K562 (cell line): ENCODE measurements around the gene ZDHHC5. TPM values are rescaled to one million over a fixed set of nuclear protein-coding genes. Genes with fewer than 3 reads are reported as not detected.

Source experiments
- ATF1 ChIP-seq, 2 experiments: fragments of 450-650 bp in 1 of 2; IDR thresholded peaks; 2 replicates each; pipeline ENCODE4 v1.6.1; 2016; ENCODE audit warnings: missing compliant biosample characterization in 1 of 2, missing genetic modification characterization in 1 of 2
- BRD4 ChIP-seq: fragments of 200-600 bp; sonication (generic); IDR thresholded peaks from 2 replicates; pipeline ENCODE4 v1.6.1; 2017; ENCODE audit warnings: inconsistent platforms
- BRF2 ChIP-seq: IDR thresholded peaks from 3 replicates; pipeline ENCODE4 v1.6.1; 2011; ENCODE audit warnings: borderline replicate concordance, mild to moderate bottlenecking; ENCODE audit not compliant: insufficient read length, insufficient read depth
- CBX5 ChIP-seq: IDR thresholded peaks from 2 replicates; pipeline ENCODE4 v1.6.1; 2014; ENCODE audit warnings: low read depth, borderline replicate concordance
- CREB5 ChIP-seq: fragments of 250-450 bp; sonication (Bioruptor Pico); IDR thresholded peaks from 2 replicates; pipeline ENCODE4 v1.5.0; 2020; ENCODE audit warnings: mild to moderate bottlenecking
- HDAC3 ChIP-seq: fragments of 450-650 bp; IDR thresholded peaks from 2 replicates; pipeline ENCODE4 v1.6.1; 2018; ENCODE audit warnings: borderline replicate concordance, mild to moderate bottlenecking, moderate library complexity; ENCODE audit not compliant: partially characterized antibody
- HLTF ChIP-seq: fragments of 450-650 bp; IDR thresholded peaks from 2 replicates; pipeline ENCODE4 v1.6.1; 2016
- JUNB ChIP-seq: fragments of 450-650 bp; formaldehyde crosslinking; conservative IDR thresholded peaks from 2 replicates; pipeline ENCODE4 v1.4.0; 2020; ENCODE audit warnings: mild to moderate bottlenecking
- KDM4B ChIP-seq, 2 experiments: fragments of 450-650 bp in 1 of 2; sonication (generic) in 1 of 2; IDR thresholded peaks; 2 replicates each; pipeline ENCODE4 v1.6.1; 2016 to 2017; ENCODE audit warnings: borderline replicate concordance in 2 of 2, antibody characterized with exemption in 1 of 2, low read depth in 1 of 2, mild to moderate bottlenecking in 1 of 2
- POU5F1 ChIP-seq: fragments of 150-350 bp; IDR thresholded peaks from 2 replicates; pipeline ENCODE4 v1.6.1; 2014; ENCODE audit warnings: borderline replicate concordance, low read length, low read depth, mild to moderate bottlenecking; ENCODE audit not compliant: partially characterized antibody
- RBM17 ChIP-seq: fragments of 200-400 bp; formaldehyde crosslinking; IDR thresholded peaks from 2 replicates; pipeline ENCODE4 v1.6.1; 2017; ENCODE audit warnings: low read depth, mild to moderate bottlenecking, low read length, borderline replicate concordance
- SMAD2 ChIP-seq: fragments of 150-350 bp; IDR thresholded peaks from 2 replicates; pipeline ENCODE4 v1.6.1; 2014; ENCODE audit warnings: low read depth, mild to moderate bottlenecking, low read length
- SNRNP70 ChIP-seq: fragments of 200-400 bp; formaldehyde crosslinking; optimal IDR thresholded peaks from 2 replicates; pipeline ENCODE3; 2017; ENCODE audit warnings: low read depth, low read length
- SRSF7 ChIP-seq: fragments of 200-400 bp; formaldehyde crosslinking; optimal IDR thresholded peaks from 2 replicates; pipeline ENCODE3; 2017; ENCODE audit warnings: mild to moderate bottlenecking, low read depth, low read length
- SUPT5H ChIP-seq: fragments of 450-650 bp; IDR thresholded peaks from 2 replicates; pipeline ENCODE4 v1.6.1; 2016
- THRA ChIP-seq: fragments of 450-650 bp; IDR thresholded peaks from 2 replicates; pipeline ENCODE4 v1.6.1; 2017; ENCODE audit warnings: mild to moderate bottlenecking, moderate library complexity
- ZC3H11A ChIP-seq: IDR thresholded peaks from 2 replicates; pipeline ENCODE4 v1.6.1; 2012; ENCODE audit warnings: low read depth, low read length, improper control_type of control experiment
- ZNF165 ChIP-seq: fragments of 250-450 bp; sonication (Bioruptor Pico); IDR thresholded peaks from 2 replicates; pipeline ENCODE4 v1.4.0; 2020; ENCODE audit warnings: borderline replicate concordance
- ZNF253 ChIP-seq: fragments of 250-450 bp; sonication (Bioruptor Pico); conservative IDR thresholded peaks from 2 replicates; pipeline ENCODE4 v1.6.1; 2021; ENCODE audit warnings: mild to moderate bottlenecking
- ZNF316 ChIP-seq: fragments of 450-650 bp; IDR thresholded peaks from 2 replicates; pipeline ENCODE4 v1.6.1; 2016
- polyA plus RNA-seq, 8 experiments: library from polyadenylated mRNA; depleted of rRNA in 4 of 8; stranded (reverse) in 5 of 8; unstranded in 3 of 8; fragments of >200 nt; fragmentation: Nextera tagmentation in 2 of 8; fragmentation: Illumina TruSeq in 1 of 8; extraction: Ambion mirVana in 2 of 8; extraction: Trizol in 1 of 8; gene quantifications; 2 replicates each; pipeline versions ENCODE4 v1.2.1 to v1.2.3, GENCODE V29; 2011 to 2014; ENCODE audit warnings: inconsistent platforms in 1 of 8, missing spikeins in 1 of 8
- total RNA-seq, 7 experiments: library from RNA; depleted of rRNA in 6 of 7; stranded (reverse); fragments of >200 nt in 6 of 7; fragmentation: Illumina TruSeq in 2 of 7; extraction: Trizol in 2 of 7; gene quantifications; 2 replicates each; pipeline versions ENCODE4 v1.2.1 to v1.2.3, GENCODE V29; 2011 to 2021; ENCODE audit warnings: low replicate concordance in 1 of 7

The ZDHHC5 gene
- total and polyA plus RNA-seq, 9 of the 15 experiments (the other 6 are each of a cell fraction or from before 2014, with no cell fraction given) = 3.8 to 64.2 (median 35.9) TPM

GRCh38 chr11:57741132-57742086 lies 73.5 kb downstream of the ZDHHC5 start, which contains the start of gene SELENOH (continued):
- TF ChIP-seq CREB5 (CRISPR knock-in tag) (no peak), ZNF165 (no peak), ATF1 (CRISPR knock-in tag; IDR thresholded peaks at IDR 0.05) (peak; percentile 34; the same call in 1 of the 2 replicates), ATF1 (tag; IDR thresholded peaks at IDR 0.05) (peak; percentile 83), BRD4 (peak; percentile 74), HDAC3 (peak; percentile 37), JUNB (no peak), SUPT5H (peak; percentile 96), CBX5 (peak; percentile 80; the same call in 1 of the 2 replicates), HLTF (peak; percentile 87; the same call in 1 of the 2 replicates), KDM4B (IDR thresholded peaks at IDR 0.05; ENCODE audit: borderline replicate concordance in 2 of 2, low read depth in 1 of 2) (peak in 1 of 2 experiments; percentile 92; a peak in 1 of 4 replicates), POU5F1 (no peak), RBM17 (no peak), SNRNP70 (no peak), SRSF7 (no peak), BRF2 (no peak), THRA (no peak), ZNF316 (no peak), ZNF253 (CRISPR knock-in tag) (no peak), SMAD2 (no peak), ZC3H11A (peak; percentile 96)
